ENCODE data around the gene SIGLEC14. TPM values are rescaled to one million over a fixed set of nuclear protein-coding genes. Genes with fewer than 3 reads are reported as not detected.

Gene SIGLEC14
- total RNA-seq, 1 donor from 2014 or later = not detected

DNA sequence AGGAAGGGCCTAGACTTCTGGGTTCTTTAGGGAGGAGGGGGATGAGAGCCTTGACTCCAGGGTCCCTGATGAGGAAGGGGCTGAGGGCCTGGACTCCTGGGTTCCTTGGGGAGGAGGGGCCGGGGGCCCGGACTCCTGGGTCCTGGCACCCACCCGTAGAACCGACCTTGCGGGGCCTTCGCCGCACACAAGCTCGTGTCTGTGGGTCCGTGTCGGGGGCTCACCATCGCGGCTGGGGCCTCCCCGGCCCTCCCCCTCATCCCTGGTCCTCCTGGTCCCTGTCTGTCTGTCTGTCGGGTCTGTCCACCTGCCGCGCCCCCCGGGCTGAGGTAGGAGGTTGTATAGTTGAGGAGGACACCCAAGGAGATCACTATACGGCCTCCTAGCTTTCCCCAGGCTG lies 45.8 kb upstream of the SIGLEC14 start:
- H3K36me3 ChIP-seq (ENCODE audit: control insufficient read depth, insufficient read depth, low read length) = peaks cover 13% of the 10 kb centered on the region
- no peak overlapping the region for H3K4me3 ChIP-seq (ENCODE audit: low read depth, low read length)
- DNase-seq (ENCODE audit: low read depth) (no peak), FAIRE-seq (no peak)
- TF ChIP-seq, protein P1, sequence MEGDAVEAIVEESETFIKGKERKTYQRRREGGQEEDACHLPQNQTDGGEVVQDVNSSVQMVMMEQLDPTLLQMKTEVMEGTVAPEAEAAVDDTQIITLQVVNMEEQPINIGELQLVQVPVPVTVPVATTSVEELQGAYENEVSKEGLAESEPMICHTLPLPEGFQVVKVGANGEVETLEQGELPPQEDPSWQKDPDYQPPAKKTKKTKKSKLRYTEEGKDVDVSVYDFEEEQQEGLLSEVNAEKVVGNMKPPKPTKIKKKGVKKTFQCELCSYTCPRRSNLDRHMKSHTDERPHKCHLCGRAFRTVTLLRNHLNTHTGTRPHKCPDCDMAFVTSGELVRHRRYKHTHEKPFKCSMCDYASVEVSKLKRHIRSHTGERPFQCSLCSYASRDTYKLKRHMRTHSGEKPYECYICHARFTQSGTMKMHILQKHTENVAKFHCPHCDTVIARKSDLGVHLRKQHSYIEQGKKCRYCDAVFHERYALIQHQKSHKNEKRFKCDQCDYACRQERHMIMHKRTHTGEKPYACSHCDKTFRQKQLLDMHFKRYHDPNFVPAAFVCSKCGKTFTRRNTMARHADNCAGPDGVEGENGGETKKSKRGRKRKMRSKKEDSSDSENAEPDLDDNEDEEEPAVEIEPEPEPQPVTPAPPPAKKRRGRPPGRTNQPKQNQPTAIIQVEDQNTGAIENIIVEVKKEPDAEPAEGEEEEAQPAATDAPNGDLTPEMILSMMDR (IDR thresholded peaks at IDR 0.05; ENCODE audit: insufficient read depth, low read length, severe bottlenecking) = no peak
- H3K27me3 ChIP-seq (ENCODE audit: control insufficient read depth, insufficient read depth, low read length) = no peaks in the 10 kb centered on the region

- no peak for DNase-seq (ENCODE audit: low read depth)
- H3K36me3 ChIP-seq (ENCODE audit: control insufficient read depth, insufficient read depth, low read length) = peaks cover 13% of the 10 kb centered on the region
These were observed 45.2 kb upstream of the SIGLEC14 start for GRCh38 chr19:51691584-51692428.

GRCh38 chr19:51691074-51691583 lies 44.5 kb upstream of the SIGLEC14 start:
- peak overlapping the region; percentile 74 for H3K4me3 ChIP-seq (ENCODE audit: low read depth, low read length)
- TF ChIP-seq, protein P1 (IDR thresholded peaks at IDR 0.05; ENCODE audit: insufficient read depth, low read length, severe bottlenecking) = no peak
- H3K36me3 ChIP-seq (ENCODE audit: control insufficient read depth, insufficient read depth, low read length) = peaks cover 13% of the 10 kb centered on the region
- no peaks in the 10 kb centered on the region for H3K27me3 ChIP-seq (ENCODE audit: control insufficient read depth, insufficient read depth, low read length)
- no peak for DNase-seq (ENCODE audit: low read depth)
- FAIRE-seq = no peak

More at GRCh38 chr19:51691584-51692428, 45.2 kb upstream of the SIGLEC14 start:
- FAIRE-seq = no peak
- peak overlapping the region; percentile 74 for H3K4me3 ChIP-seq (ENCODE audit: low read depth, low read length)
- TF ChIP-seq, protein P1 (IDR thresholded peaks at IDR 0.05; ENCODE audit: insufficient read depth, low read length, severe bottlenecking) = no peak
- no peaks in the 10 kb centered on the region for H3K27me3 ChIP-seq (ENCODE audit: control insufficient read depth, insufficient read depth, low read length)

GRCh38 chr19:51690454-51691073 lies 43.9 kb upstream of the SIGLEC14 start:
- TF ChIP-seq, protein P1 (IDR thresholded peaks at IDR 0.05; ENCODE audit: insufficient read depth, low read length, severe bottlenecking) = no peak
- peak overlapping the region; percentile 74 for H3K4me3 ChIP-seq (ENCODE audit: low read depth, low read length)
- no peak for DNase-seq (ENCODE audit: low read depth)
- no peaks in the 10 kb centered on the region for H3K27me3 ChIP-seq (ENCODE audit: control insufficient read depth, insufficient read depth, low read length)
- FAIRE-seq = no peak
- H3K36me3 ChIP-seq (ENCODE audit: control insufficient read depth, insufficient read depth, low read length) = peaks cover 13% of the 10 kb centered on the region

DNA sequence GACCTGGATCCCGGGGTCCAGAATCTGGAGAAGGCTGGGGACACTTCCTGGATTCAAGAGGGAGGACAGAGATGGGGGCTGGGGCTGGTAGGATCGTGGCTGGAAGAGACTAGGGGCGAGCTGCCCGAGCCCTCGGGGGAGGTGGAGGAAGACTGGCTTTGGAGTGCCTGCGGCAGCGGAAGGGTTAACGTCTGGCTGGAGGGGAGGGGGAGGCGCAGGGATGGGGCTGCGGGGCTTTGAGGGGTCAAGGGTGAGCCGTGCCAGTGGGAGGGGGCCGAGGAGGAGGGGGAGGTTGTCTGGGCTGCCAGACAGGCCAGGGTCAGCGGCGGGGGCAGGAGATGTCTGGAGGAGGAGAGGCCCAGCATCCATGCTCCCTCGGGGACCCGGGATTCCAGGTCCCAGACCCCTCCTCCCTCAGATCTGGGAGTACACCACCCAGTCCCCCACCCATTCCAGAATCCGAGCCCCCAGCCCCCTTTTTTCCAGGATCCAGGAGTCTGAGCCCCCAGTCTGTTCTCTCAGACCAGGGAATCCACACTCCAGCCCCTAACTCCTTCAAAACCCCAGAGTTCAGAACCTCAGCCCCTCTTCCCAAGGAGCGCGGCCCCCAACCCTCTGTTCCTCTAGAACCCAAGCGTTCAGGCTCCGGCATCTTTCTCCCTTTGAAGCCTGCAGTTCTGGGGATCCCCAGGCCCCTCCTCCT lies 43.3 kb upstream of the SIGLEC14 start:
- Histone ChIP-seq H3K4me3 (ENCODE audit: low read depth, low read length) (peak overlapping the region; percentile 74), H3K36me3 (ENCODE audit: control insufficient read depth, insufficient read depth, low read length) (peaks cover 9% of the 10 kb centered on the region), H3K27me3 (ENCODE audit: control insufficient read depth, insufficient read depth, low read length) (no peaks in the 10 kb centered on the region)
- DNase-seq (ENCODE audit: low read depth) (no peak), FAIRE-seq (no peak)
- TF ChIP-seq, protein P1 (IDR thresholded peaks at IDR 0.05; ENCODE audit: insufficient read depth, low read length, severe bottlenecking) = no peak

Measured in bronchial epithelial cell (primary cell).